HG02759 (cell line): ENCODE measurements around the gene COL6A3.

Experiments used
- ATAC-seq: cut with Tn5 transposase; IDR thresholded peaks from one replicate; pipeline ENCODE4 v1.9.1; 2021; ENCODE audit warnings: mild to moderate bottlenecking, moderate library complexity; ENCODE audit not compliant: unreplicated experiment

COL6A3 gene

GRCh38 chr2:237352279-237352845, 61.6 kb downstream of the COL6A3 start:
- no peak for ATAC-seq

- no peak for ATAC-seq
Observed at GRCh38 chr2:237351796-237352195, 62.2 kb downstream of the COL6A3 start.

DNA sequence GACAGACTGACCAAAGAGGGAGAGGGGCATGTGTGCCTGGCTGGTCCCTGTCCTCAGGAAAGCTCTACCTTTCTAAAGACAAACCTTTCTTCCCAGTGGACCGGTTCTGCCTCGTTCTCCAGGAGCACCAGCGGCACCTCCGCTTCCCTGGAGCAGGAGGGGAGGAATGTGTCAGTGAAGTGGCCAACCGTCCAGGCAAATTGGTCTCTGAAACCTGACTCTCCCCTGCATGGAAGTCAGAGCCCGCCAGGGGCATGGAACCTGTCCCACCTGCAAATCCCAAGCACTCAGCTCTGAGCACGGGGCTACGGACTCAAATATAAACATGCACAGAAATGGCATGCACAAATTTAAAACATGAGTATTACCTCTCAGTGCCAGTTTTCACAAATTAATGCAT, 62.9 kb downstream of the COL6A3 start:
- ATAC-seq: no peak

- no peak for ATAC-seq
Observed at GRCh38 chr2:237350597-237350996, 63.4 kb downstream of the COL6A3 start.

- ATAC-seq: no peak
Observed at GRCh38 chr2:237350070-237350469, 63.9 kb downstream of the COL6A3 start.

DNA sequence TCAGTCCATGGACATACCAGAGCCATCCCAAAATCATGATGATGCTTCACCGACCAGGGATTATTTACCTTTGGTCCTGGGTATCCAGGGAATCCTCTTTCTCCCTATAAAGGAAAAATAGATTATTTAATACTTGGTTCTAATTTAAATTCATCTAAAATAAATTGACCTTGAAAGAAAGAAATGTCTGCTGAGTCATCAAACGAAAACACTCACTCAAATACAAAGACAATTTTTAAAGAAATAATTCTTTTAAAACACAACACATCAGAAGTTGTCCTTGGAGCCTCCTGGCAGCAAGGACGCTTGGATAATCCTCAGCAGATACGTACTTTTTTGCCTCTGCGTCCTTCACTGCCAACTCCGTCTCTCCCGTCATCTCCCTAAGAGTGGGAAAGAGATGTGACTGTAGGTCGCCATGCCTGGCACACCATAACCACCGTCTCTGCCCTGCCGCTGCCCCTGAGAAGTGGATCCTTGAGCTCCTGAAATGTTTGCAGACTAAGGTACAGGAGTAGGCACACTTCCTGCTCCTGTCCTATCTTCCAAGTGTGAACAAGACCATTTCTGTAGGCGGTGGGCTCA, 65.6 kb downstream of the COL6A3 start:
- ATAC-seq: no peak

DNA sequence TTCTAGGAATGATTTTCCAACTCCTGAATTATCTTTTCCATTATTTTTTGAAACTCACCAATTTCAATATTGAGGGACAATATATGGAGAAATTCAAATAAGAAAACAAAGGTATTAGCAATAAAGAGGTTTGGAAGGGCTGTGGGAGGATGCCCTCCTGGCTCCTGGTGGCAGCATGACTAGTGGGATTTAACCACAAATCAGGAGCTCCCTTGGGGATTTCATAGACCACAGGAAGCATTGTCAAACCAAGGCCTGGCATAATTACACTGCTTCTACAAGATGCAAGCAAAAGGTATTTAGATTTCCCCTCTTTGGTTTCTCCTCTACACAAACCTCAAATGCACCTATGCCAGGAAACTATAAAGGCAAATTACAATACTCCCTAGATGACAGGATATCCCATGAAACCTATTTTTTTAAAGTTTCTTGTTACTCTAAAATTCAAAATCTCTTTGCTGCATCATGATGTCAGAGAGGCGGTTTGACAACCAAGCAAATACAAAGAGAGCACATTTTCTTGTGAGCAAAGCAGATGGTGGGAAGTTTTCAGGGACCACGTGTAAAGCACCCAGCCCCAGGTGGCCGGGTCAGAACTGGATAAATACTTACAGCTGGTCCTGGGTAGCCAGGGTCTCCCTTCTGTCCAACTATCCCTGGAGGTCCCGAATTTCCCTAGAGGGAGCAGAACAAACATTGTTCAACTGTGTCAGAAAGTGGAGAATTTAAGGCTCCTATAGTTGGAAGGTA, 67.9 kb downstream of the COL6A3 start:
- ATAC-seq: no peak

DNA sequence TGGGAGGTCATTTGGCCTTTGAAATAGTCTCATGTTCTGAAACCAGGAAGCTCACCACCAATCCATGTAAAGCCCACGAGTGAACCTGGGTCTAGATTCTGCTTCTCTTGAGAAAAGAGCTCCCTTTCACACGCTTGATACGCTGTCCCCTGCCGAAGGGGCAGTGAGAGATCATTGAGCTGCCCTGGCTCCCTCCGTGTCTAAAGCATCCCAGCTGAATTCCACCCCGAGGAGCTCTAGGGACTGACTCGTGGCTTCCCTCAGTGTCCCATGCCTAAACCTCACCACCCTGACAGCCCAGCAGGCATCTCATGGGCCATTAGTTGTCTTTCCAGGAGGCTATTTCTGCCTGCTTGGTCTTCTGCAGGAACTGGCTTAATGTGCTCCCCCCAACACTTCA, 68.6 kb downstream of the COL6A3 start:
- ATAC-seq: no peak

GRCh38 chr2:237344942-237345341, 69.0 kb downstream of the COL6A3 start:
- ATAC-seq: no peak

- no peak for ATAC-seq
Observed at GRCh38 chr2:237343993-237344392, 70.0 kb downstream of the COL6A3 start.

- ATAC-seq: no peak
Observed at GRCh38 chr2:237341872-237342271, 72.1 kb downstream of the COL6A3 start.

- no peak for ATAC-seq
Observed at GRCh38 chr2:237337586-237337985, 76.4 kb downstream of the COL6A3 start.

GRCh38 chr2:237336131-237336530, 77.8 kb downstream of the COL6A3 start:
- ATAC-seq: no peak

DNA sequence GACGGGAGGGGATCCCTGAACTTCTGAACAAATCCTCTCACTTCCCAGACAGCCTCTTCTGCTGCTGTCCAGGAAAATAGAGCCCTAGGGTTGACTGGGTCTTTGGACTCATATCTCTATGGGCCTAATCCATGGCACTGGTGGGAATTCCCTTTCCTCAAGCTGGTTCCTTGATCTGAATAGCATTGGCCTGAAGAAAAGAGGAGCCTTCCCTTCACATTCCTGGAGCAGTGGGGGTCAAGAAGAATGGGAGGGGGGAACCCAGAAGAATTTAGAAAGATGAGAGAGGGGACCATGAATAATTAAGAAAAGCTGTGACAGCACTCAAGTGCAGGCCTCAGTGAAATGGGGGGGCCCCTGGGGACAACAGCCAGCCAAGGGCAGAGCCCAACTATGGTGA, 80.2 kb downstream of the COL6A3 start:
- ATAC-seq: no peak

GRCh38 chr2:237330541-237330940, 83.4 kb downstream of the COL6A3 start:
- ATAC-seq: no peak

GRCh38 chr2:237327175-237327950, 86.6 kb downstream of the COL6A3 start:
- ATAC-seq: no peak

DNA sequence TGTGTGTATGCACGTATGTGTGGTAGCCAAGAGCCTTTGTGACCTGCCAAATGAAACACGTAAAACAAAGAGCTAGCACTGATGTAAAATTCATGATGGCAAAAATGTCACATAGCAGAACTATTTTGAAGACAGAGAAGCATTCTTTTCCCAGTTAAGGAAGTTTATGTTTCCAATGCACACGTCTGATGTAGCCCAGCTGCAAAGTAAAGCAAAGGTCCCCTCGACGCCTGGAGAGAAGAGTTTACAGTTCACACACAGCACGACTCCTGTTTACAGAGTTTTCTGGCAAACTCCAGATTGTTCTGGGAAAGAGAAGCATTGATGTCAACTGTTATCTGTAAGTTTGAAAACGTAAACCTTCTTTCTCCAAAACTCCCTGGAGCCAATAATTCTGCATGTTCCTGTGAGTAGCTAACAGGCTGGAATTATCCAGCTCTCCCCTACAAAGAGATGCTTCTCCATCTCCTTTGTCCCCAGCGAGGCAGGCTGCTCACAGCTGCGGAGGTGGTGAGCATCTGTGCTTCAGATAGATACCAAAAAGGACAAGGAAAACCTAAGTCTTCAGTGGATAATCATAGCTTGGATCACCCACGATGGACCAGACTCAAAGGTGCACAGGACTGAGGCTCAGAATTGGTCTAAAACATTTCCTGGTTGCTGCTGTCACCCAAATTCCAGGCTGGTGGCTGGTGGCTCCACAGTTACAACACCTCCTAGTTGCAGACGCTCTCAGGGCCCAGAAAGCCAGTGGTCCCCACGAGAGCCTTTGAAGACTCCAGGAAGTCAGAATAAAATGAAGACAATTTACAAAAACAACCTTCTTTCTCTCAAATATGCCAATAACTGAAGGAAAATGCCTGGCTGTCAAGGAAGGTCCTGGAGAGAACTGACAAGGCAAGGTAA, 87.4 kb downstream of the COL6A3 start:
- no peak for ATAC-seq

DNA sequence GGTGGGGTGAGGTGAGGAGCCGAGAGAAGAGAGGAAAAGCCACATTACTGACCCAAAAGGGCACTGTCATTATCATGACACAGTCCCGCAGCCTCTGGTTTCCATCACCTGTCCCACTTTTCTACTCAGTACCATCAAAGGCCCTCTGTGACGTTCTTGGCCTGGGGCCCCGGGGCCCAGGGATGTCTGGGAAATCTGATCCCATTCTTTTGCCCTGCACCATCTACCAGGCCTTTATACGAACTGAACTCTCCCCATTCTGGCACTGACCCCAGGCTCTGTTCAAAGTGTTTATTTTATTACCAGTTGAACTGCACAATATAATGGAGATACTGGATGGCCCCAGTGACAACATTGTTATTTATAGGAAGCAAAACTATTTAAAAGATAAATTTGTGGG, 89.1 kb downstream of the COL6A3 start:
- ATAC-seq: no peak

DNA sequence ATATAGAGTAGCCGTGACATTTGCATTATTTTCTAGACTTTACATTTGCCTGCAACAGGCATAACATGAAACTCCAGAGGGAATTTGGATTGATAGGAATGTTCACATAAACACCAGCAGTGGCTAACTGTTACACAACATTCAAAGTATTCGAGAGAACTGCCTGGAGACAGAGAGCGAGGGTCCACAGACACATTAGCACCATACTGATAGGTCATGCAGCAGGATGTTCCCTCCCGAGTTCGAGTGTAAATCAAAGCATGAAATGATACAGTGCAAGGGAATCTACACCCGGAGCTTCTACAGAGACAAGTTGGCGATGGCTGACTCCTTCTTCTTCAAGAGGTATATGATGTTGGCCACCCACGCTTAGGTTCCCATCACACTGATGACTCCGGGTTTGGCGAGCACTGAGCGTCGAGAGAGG, 89.5 kb downstream of the COL6A3 start:
- ATAC-seq: no peak

GRCh38 chr2:237323656-237324055, 90.3 kb downstream of the COL6A3 start:
- ATAC-seq: no peak

DNA sequence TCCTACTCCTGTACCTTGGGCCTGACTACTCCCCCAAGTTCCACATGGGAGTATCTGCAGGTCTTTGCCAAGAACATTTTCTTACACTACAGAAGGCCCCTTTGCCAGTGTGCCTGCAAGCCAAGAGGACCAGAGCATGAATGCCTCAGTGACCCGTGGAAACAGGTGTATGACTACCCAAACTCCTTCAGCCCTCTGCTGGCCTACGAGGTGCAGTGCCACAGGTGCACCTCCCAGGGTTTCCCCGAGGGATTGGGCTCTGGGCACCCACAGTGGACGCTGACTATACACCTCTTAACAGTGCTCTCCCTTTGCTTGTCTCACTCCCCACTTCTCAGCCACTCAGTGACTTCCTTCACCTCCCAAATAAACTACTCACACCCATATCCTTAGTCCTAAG, 91.4 kb downstream of the COL6A3 start:
- ATAC-seq: no peak
